HCT116 (cell line): ENCODE data around the gene MORN1.

Experiments used
- CEBPB ChIP-seq: IDR thresholded peaks from 2 replicates; pipeline ENCODE4 v1.6.1; 2012; ENCODE audit warnings: low read depth
- CTCF ChIP-seq, 3 experiments: fragments of 200-600 bp in 1 of 3; sonication (generic) in 1 of 3; IDR thresholded peaks in 2 of 3; conservative IDR thresholded peaks in 1 of 3; 2 replicates each; pipeline ENCODE4 v1.5.1; 2012 to 2017; ENCODE audit warnings: low read depth in 2 of 3, low read length in 2 of 3, antibody characterized with exemption in 1 of 3, borderline replicate concordance in 1 of 3, control low read depth in 1 of 3, mild to moderate bottlenecking in 1 of 3, mixed read lengths in 1 of 3, mixed run types in 1 of 3, moderate library complexity in 1 of 3; ENCODE audit not compliant: insufficient read depth in 1 of 3
- EZH2phosphoT487 ChIP-seq: fragments of 200-600 bp; IDR thresholded peaks from 2 replicates; pipeline ENCODE4 v1.6.1; 2018; ENCODE audit warnings: antibody characterized with exemption, borderline replicate concordance
- SIN3A ChIP-seq: IDR thresholded peaks from 2 replicates; pipeline ENCODE4 v1.6.1; 2012; ENCODE audit warnings: low read depth
- YY1 ChIP-seq: IDR thresholded peaks from 2 replicates; pipeline ENCODE4 v1.6.1; 2011; ENCODE audit warnings: low read length, low read depth, moderate library complexity, mild to moderate bottlenecking; ENCODE audit not compliant: insufficient replicate concordance; ENCODE audit errors: extremely low read depth
- TF ChIP-seq, protein P1 (sequence below): IDR thresholded peaks from 2 replicates; pipeline ENCODE4 v1.6.1; 2012

DNA sequence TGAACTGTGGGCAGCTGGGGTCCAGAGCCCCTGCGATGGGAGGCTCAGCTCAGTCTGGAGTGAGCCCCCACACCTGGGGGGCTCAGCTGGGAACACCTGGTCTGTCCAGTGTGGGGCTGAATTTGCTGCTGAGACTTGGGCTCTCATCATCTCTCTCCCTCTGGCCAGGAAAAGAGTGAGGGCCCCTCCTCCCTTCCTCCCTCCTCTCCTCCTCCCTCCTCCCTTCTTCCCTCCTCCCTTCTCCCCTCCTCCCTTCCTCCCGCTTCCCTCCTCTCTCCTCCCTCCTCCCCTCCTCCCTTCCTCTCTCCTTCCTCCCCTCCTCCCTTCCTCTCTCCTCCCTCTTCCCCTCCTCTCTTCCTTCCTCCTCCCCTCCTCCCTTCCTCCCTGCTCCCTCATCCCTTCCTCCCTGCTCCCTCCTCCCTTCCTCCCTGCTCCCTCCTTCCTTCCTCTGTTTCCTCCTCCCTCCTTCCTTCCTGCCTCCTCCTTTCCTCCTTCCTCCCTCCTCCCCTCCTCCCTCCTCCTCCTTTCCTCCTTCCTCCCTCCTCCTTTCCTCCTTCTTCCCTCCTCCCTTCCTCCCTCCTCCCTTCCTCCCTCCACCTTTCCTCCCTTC, 44.5 kb upstream of the MORN1 start:
- TF ChIP-seq CEBPB (no peak), EZH2phosphoT487 (no peak), CTCF (IDR thresholded peaks at IDR 0.05 in 2 of 3, conservative IDR thresholded peaks at IDR 0.05 in 1 of 3; ENCODE audit: borderline replicate concordance in 1 of 3, insufficient read depth in 1 of 3, low read depth in 2 of 3, low read length in 2 of 3) (no peak), YY1 (no peak), SIN3A (no peak)
- TF ChIP-seq, protein P1, sequence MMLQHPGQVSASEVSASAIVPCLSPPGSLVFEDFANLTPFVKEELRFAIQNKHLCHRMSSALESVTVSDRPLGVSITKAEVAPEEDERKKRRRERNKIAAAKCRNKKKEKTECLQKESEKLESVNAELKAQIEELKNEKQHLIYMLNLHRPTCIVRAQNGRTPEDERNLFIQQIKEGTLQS: no peak
